Aorta (tissue), 5 donors: ENCODE measurements around the gene MAML3. TPM values are rescaled to one million over a fixed set of nuclear protein-coding genes. Genes with fewer than 3 reads are reported as not detected.

Experiments
- ATAC-seq: fragments of 200-7000 bp; cut with Tn5 transposase; one replicate; pipeline ENCODE4 v1.9.1; 2022; ENCODE audit warnings: moderate library complexity; ENCODE audit not compliant: low FRiP score
- DNase-seq, 2 donors: peaks; one replicate each; pipeline ENCODE4 v3.0.0-alpha.2; 2020
- H3K27ac ChIP-seq, 2 donors: one replicate each; pipeline ENCODE4 v1.5.1; 2013; ENCODE audit warnings: low read length in 2 of 2, mild to moderate bottlenecking in 2 of 2, moderate library complexity in 2 of 2, control low read depth in 1 of 2, inconsistent platforms in 1 of 2, low read depth in 1 of 2
- H3K27me3 ChIP-seq, 2 donors: one replicate each; pipeline ENCODE4 v1.6.1; 2013; ENCODE audit warnings: control low read depth in 1 of 2, low read length in 1 of 2, mild to moderate bottlenecking in 1 of 2, moderate library complexity in 1 of 2; ENCODE audit not compliant: insufficient read depth in 2 of 2, control insufficient read depth in 1 of 2
- H3K36me3 ChIP-seq, 2 donors: one replicate each; pipeline ENCODE4 v1.6.1; 2013; ENCODE audit warnings: control low read depth in 1 of 2, low read length in 1 of 2, mild to moderate bottlenecking in 1 of 2; ENCODE audit not compliant: insufficient read depth in 2 of 2, control insufficient read depth in 1 of 2
- H3K4me1 ChIP-seq, 2 donors: one replicate each; pipeline ENCODE4 v1.6.1; 2013; ENCODE audit warnings: low read length in 2 of 2, control low read depth in 1 of 2, mild to moderate bottlenecking in 1 of 2, moderate library complexity in 1 of 2; ENCODE audit not compliant: insufficient read depth in 2 of 2, control insufficient read depth in 1 of 2
- H3K4me3 ChIP-seq, 2 donors: one replicate each; pipeline ENCODE4 v1.5.1; 2013; ENCODE audit warnings: low read length in 2 of 2, control low read depth in 1 of 2, mild to moderate bottlenecking in 1 of 2
- H3K9me3 ChIP-seq: one replicate; pipeline ENCODE4 v1.6.1; 2013; ENCODE audit warnings: mild to moderate bottlenecking, low read length; ENCODE audit not compliant: control insufficient read depth
- WGBS, 2 donors: extraction: QIAGEN DNeasy Blood & Tissue Kit; methylation state at CpG; one replicate each; pipeline ENCODE4 v1.1.7; 2013; 5-methylcytosine and 5-hydroxymethylcytosine counted together
- intact Hi-C, 2 donors: fragments of 100-400 bp; cut with DNase I; formaldehyde crosslinking; loops; one replicate each; pipeline versions ENCODE4 v1.14.2 to v1.15.0; 2022
- polyA plus RNA-seq, 2 donors: library from polyadenylated mRNA; stranded (reverse); fragments of 200-250 nt; gene quantifications; one replicate each; pipeline ENCODE4 v1.2.3, GENCODE V29; 2013
- total RNA-seq, 2 donors: library from RNA; stranded (reverse); fragmentation: NEBNext Ultra II Directional; extraction: Animal tissue kit (Norgen Biotek cat#: 25700); gene quantifications; one replicate each; pipeline ENCODE4 v1.2.1, GENCODE V29; 2021
- donor health status: healthy with polysubstance abuse.
- donor health status: Bipolar disorder and iron deficiency.
- donor health status: DM: no; HTN: no; CAD: no.
- donor health status: DM: no; HTN: no; CAD: no.
- donor health status: DM: yes; HTN: yes; CAD: no.

MAML3 gene
- total and polyA plus RNA-seq, 4 donors = 0.79 to 10.5 (median 4.9) TPM

GRCh38 chr4:140038031-140038533 lies 115.9 kb downstream of the MAML3 start:
- H3K4me3 ChIP-seq = no peak overlapping the region
- ATAC-seq = no peak
- intact Hi-C loops = no loop called here
- H3K9me3 ChIP-seq = no peaks in the 10 kb centered on the region
- H3K4me1 ChIP-seq = peaks cover 7 to 11% of the 10 kb centered on the region in 2 donors
- no peaks in the 10 kb centered on the region for H3K36me3 ChIP-seq
- H3K27ac ChIP-seq = peak overlapping the region in 1 of 2 donors; percentile 74
- 57 to 73% methylated on average over 3 of the region's 3 CpGs for WGBS, 2 donors
- no peaks in the 10 kb centered on the region for H3K27me3 ChIP-seq
- DNase-seq = no peak

DNA sequence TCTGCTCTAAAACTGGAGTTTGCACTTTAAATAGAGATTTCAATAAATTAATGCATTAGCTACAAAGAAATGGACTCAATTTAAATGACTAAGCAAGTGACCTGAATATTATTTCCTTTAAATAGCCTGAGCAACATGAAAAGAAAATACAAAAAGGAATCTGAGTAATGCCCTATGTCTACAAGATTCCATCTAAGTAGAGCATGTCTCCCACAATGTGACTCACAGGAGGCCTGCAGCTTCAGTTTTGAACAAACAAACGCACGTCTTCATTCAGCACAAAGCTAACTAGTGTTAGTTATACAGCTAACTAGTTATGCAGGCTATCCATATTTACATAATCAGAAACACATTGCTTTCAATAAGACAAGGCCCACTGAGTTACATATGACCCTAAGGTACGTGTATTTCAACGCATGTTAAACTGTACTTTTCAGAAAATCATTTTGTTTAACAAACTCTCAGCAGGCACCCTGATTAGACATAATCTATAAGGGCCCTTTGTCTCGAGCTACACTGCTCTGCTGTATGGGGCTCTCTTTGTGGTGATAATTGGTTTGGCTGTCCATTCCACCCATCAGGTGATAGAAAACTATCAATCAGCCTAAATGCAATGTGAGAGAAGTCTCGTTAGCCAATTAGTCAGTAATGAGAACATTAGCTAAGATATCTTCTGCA lies 116.5 kb downstream of the MAML3 start:
- Histone ChIP-seq H3K4me3 (no peak overlapping the region), H3K36me3 (no peaks in the 10 kb centered on the region), H3K27me3 (no peaks in the 10 kb centered on the region), H3K4me1 (peaks cover 7 to 11% of the 10 kb centered on the region in 2 donors), H3K27ac (peak overlapping the region in 1 of 2 donors; percentile 48), H3K9me3 (no peaks in the 10 kb centered on the region)
- no peak for ATAC-seq
- intact Hi-C loops = no loop called here
- 49 to 56% methylated on average over 6 of the region's 6 CpGs for WGBS, 2 donors
- DNase-seq = no peak

DNA sequence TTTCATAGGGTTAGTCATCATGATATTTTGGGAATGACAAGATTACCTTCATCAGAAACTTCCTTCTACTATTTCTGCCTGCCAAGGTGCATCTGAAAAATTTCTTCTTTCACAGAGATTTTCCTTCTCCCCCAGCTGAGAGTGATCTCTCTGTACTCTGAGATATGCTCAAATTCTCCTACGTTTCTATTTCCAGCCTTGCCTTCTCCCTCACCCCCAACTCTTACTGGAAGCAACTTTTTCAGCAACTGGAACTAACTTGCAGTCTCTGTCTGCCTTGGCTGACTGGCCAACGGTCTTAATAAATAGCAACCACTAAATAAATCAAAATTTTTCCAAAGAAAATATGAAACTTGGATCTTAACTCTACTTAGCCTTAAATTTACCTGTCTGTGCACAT lies 122.3 kb downstream of the MAML3 start:
- no peak overlapping the region for H3K4me3 ChIP-seq
- no peaks in the 10 kb centered on the region for H3K9me3 ChIP-seq
- WGBS, 2 donors = 17 to 26% methylated on average over 2 of the region's 2 CpGs
- no peaks in the 10 kb centered on the region for H3K27me3 ChIP-seq
- no peaks in the 10 kb centered on the region for H3K36me3 ChIP-seq
- DNase-seq (no peak), ATAC-seq (no peak)
- H3K4me1 ChIP-seq = peaks cover 4 to 7% of the 10 kb centered on the region in 2 donors
- no peak overlapping the region for H3K27ac ChIP-seq
- intact Hi-C loops = no loop called here

GRCh38 chr4:140031061-140031460 lies 122.9 kb downstream of the MAML3 start:
- no peaks in the 10 kb centered on the region for H3K9me3 ChIP-seq
- H3K4me3 ChIP-seq = no peak overlapping the region
- H3K4me1 ChIP-seq = peaks cover under 1 to 5% of the 10 kb centered on the region in 2 donors
- WGBS, 2 donors = 91 to 93% methylated on average over 6 of the region's 6 CpGs
- no peaks in the 10 kb centered on the region for H3K36me3 ChIP-seq
- DNase-seq = no peak
- ATAC-seq = no peak
- no peak overlapping the region for H3K27ac ChIP-seq
- intact Hi-C loops = no loop called here
- H3K27me3 ChIP-seq = no peaks in the 10 kb centered on the region

- H3K4me1 ChIP-seq = peaks cover 0 to 5% of the 10 kb centered on the region in 2 donors
- no peak overlapping the region for H3K27ac ChIP-seq
- H3K9me3 ChIP-seq = no peaks in the 10 kb centered on the region
- DNase-seq (no peak), ATAC-seq (no peak)
- H3K27me3 ChIP-seq = no peaks in the 10 kb centered on the region
- H3K4me3 ChIP-seq = no peak overlapping the region
- peaks cover 0 to 2% of the 10 kb centered on the region in 2 donors for H3K36me3 ChIP-seq
- intact Hi-C loops = no loop called here
- WGBS, 2 donors = 75 to 91% methylated on average over 6 of the region's 6 CpGs
Observed at GRCh38 chr4:140028676-140029517, 125.1 kb downstream of the MAML3 start.

GRCh38 chr4:140028101-140028500 lies 125.9 kb downstream of the MAML3 start:
- no peak overlapping the region for H3K4me3 ChIP-seq
- DNase-seq (no peak), ATAC-seq (no peak)
- intact Hi-C loops = no loop called here
- WGBS, 2 donors = 92 to 100% methylated on average over 1 of the region's 1 CpG
- no peaks in the 10 kb centered on the region for H3K9me3 ChIP-seq
- H3K27ac ChIP-seq = no peak overlapping the region
- H3K27me3 ChIP-seq = no peaks in the 10 kb centered on the region
- peaks cover 0 to 2% of the 10 kb centered on the region in 2 donors for H3K36me3 ChIP-seq
- peaks cover 0 to 5% of the 10 kb centered on the region in 2 donors for H3K4me1 ChIP-seq

DNA sequence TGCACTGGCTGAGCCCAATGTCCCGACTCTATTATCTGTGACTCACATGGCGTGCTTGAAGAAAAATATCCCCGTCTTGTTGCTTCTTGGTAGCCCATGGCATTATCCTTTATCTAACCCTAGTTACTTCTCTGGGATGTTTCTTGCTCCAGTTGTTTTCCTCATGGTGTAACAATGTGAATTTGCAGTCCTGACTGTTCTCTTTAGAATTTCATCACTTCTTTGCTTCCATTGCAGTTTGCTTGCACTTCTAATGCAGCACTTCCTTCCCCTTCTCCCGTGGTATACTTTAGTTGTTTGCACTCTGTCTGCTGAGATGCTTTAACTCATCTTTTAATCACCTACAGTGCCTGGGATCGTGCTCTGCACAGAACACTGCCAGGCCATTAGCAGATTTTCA lies 126.9 kb downstream of the MAML3 start:
- Histone ChIP-seq H3K36me3 (peaks cover 0 to 2% of the 10 kb centered on the region in 2 donors), H3K4me3 (no peak overlapping the region), H3K27ac (no peak overlapping the region), H3K9me3 (no peaks in the 10 kb centered on the region), H3K27me3 (no peaks in the 10 kb centered on the region), H3K4me1 (peaks cover 0 to 5% of the 10 kb centered on the region in 2 donors)
- ATAC-seq (no peak), DNase-seq (no peak)
- WGBS, 2 donors = 88 to 90% methylated on average over 5 of the region's 5 CpGs
- intact Hi-C loops = no loop called here

GRCh38 chr4:140025470-140025869 lies 128.5 kb downstream of the MAML3 start:
- WGBS, 2 donors = 65 to 92% methylated on average over 6 of the region's 6 CpGs
- intact Hi-C loops = no loop called here
- ATAC-seq (no peak), DNase-seq (no peak)
- Histone ChIP-seq H3K9me3 (no peaks in the 10 kb centered on the region), H3K27me3 (no peaks in the 10 kb centered on the region), H3K4me1 (peaks cover 0 to 3% of the 10 kb centered on the region in 2 donors), H3K36me3 (peaks cover 0 to 2% of the 10 kb centered on the region in 2 donors), H3K27ac (no peak overlapping the region), H3K4me3 (no peak overlapping the region)
